Kasumi-1 (cell line): ENCODE measurements around the gene ARHGAP18.

ENCODE experiments used
- DNase-seq, 2 experiments: peaks; one replicate each; lab custom pipeline; 2025; lab: John Stamatoyannopoulos, UW

Gene ARHGAP18

DNA sequence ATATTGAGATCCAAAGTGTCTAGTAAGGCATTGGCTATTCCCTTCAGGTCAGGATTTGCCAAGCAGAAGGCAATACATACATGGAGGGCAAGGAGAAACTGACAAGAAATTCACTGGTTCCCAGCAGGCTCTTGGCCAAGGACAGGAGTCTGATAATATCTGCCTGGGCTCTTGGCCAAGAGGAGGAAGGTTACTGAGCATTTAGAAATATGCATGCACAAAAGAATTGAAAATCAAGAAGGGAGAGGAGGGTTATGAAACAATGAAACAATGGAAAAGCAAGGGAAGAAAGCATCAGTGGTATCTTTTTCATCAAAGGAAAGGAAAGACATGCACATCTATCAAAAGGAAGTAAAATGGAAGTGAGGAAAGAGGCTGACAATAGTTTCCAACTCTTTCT lies 42.4 kb downstream of the ARHGAP18 start:
- DNase-seq = no peak

DNA sequence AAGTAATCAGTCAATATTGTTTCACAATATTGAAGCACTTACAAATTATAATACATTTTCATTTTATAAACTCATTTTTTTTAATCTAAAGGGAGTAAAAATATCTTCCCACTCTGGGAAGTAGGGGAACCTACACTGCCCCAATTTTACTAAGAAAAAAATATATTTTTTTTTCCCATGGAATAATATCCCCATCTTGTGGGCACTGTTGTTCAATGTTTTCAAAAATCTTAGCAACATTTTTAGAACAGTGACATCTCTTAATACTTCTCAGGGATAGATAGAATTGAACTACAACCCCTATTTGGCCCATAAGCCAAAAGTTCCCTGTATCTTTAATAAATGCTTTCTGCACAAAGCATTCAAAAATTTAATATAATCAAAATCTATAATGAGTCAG lies 42.9 kb downstream of the ARHGAP18 start:
- no peak for DNase-seq

DNA sequence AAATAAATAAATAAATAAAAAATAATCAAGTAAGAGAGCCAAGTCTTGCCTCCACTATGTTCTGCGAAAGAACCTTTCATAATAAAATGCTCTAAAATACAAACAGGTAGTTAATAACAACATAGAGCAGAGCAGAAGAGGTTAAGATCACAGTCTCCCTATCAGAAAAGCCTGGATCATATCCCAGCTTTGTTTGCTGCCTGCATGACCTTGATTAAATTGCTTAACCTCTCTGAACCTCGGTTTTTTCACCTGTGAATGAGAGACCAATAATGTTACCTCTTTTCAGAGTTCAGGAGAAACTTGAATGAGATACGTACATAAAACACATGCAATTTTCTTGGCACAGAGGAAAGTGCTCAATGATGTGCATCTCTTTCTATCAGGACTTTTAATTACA lies 44.4 kb downstream of the ARHGAP18 start:
- no peak for DNase-seq

DNA sequence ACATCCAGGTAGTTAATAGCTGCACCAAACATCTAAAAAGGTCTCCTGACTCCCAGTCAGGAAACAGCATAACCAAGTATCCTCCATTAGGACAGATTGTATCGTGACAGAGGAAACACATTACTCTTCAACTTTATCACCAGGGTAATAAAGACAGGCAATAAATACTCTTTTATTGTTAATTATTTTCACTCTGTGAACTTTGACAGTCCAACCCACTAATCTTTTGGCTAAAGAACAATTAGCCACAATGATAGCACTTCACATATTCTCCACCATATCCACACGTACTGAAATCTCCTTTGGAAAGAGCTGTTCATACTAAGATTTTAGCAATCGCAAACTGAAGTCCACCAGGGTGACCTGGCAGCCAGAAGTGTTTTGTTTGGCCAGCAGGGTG lies 46.4 kb downstream of the ARHGAP18 start:
- no peak for DNase-seq

DNA sequence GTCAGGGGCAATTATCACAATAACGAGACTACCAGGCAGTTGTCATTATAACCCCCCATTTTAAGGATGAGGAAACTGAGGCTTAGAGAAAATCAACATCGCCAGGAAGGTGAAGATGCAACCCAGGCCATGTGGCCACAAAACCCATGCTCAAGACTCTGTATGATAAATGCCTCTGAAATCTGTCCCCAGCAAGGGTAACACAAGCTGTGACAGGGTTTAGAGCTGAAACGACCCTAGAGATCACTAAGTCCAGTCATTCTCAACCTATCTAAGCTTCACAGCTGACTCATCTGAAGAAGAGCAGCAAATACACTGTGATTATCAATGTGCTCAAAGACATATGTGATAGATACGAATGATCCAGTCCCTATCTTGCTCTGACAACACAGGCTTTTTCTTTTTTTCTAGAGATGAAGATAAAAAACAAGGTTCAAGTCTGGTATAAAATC lies 47.0 kb downstream of the ARHGAP18 start:
- DNase-seq = no peak

DNA sequence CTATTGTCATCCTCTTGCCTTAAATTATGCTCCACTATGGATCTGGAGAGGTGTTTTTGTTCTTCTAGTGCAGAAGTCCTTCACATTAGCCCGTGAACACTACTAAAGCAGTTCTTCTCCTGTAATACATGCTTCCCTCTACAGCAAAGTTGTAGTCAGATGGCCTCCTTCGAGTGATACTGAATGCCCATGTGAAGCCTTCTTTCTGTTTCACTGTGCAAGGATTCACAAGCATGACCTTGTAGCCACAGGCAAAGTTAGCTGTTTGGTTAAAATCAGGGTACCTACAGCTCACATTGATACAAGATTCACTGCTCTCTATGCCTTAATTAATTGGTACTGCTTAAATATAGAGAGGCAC lies 47.6 kb downstream of the ARHGAP18 start:
- no peak for DNase-seq

DNA sequence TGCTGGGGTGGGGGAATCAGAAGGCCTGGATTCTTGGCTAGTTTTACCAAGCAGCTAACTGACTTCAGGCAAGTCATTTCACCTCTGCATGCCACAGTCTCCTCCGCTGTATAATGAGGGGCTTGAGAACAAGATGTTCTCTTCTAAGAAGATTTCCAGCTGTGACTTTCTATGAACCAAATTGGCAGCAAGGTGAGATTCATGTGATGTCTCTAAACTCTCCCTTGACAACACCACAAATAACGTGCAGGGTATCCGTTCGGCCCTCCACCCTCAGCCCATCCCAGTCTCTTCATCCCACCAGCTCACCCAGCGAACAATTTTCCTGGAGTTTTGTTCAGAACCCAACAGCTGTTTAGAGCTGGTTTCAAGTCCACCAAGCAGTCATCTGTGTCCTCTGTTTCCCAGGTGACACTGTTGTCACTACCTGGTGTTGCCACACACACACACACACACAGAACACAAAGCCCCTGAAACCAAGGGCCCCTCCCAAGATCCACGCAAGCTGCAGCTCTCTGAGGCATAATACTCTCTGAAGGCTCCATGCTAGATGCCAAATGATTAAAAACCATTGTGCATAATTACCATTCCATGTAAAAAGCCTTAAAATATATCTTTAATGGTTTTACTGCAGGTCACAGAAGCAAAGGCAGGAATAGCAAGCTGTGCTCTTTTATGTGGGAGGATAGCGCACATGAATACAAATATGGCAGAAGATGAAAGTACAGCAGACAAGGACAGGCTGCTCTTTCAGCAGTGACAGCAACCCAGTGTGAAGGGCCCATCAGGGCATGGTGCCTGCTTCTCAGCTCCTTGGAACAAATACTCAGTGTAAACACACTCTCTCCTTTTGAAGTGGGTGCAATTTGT lies 48.2 kb downstream of the ARHGAP18 start:
- DNase-seq = no peak

DNA sequence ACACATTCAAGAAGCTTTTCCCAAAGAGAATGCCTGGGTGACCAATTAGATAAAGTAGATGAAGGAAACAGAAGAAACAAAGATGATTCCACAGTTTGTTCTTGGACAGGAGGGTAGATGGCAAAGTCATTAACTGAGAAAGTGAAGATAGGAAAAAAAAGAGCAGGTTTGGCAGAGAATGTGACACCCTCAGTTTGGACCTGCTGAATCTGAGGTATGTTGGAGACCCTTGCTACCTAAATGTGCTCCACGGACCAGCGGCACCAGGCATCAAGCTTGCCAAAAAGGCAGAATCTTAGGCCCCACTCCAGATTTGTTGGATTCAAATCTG lies 49.7 kb downstream of the ARHGAP18 start:
- no peak for DNase-seq

DNA sequence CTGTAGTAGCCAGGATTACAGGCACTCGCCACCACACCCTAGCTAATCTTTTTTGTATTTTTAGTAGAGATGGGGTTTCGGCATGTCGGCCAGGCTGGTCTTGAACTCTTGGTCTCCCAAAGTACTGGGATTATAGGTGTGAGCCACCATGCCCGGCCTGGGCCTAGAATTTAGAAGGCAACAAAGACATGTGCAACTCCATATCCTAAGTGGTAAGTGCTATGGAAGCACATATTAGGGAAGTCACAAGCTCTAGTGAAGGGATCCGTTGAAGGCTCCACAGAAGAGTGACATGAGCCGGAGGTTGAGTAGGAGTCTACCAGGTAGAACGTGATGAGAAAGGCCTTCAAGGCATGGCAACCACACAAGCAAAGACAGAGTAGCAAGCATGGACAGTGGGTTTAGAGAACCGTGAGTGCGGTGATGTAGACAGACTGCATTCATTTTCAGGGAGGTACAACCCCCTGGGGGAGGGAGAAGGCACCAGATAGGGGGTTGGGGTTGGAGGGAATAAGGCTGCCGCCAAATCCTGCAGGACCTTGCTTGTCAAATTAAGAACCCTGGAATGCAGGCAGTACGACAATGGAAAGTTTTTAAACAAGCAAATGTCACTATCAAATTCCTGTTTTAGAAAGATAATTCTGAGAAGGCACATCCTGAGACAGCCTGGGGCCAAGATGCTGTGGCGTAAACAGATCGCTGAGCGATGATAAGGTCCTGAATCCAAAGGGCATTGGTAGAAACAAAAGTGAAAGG lies 50.2 kb downstream of the ARHGAP18 start:
- no peak for DNase-seq

DNA sequence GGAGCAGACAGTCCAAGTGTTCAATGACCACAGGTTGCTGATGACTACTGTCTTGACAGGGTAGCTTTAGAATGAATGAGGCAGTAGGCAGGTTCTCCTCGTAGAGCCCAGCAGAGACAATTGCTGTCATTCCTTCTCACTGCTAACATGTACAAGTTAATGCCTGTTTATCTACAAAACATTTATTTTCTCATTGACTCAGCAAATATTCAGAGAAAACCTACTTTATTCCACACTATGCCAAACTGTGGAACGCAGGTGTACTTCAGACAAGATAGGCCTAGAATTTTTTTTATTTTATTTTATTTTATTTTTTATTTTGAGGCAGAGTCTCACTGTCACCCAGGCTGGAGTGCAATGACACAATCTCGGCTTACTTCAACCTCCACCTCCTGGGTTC lies 50.8 kb downstream of the ARHGAP18 start:
- DNase-seq = no peak

DNA sequence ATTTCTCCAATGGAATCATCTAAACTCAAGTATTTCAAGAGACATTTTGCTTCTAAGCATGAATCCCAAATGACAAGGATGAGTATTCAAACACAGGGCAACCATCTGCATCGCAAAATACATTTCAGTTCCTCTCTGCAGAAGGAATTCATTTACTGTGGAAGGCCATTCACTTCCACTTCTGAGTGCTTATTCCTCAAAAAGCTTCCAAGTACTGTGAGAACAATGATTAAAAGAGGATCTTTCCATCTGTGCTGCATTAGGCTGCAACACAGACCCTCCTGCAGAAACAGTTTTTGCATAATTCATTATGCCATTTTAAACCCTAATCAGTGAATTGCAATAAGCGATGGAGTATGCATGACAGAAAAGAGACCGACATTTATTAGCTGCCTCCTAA lies 52.5 kb downstream of the ARHGAP18 start:
- DNase-seq = no peak

DNA sequence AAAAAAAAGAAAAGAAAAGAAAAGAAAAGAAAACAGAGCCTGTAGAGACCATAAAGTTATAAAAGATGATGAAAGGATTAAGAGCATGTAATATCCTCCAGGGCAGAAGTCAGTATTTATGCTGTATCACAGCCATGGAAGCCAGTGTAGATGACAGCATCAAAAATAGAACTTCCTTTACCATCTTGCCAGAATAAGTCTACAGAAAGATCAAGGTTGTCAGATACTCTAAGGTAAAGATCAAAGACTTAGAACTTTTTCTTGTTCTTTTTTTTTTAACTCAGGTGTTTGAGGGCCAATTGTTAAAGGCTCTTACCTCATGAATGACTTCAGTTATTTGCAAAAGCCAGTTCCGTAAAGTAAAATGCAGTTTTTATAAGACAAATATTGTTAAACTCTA lies 54.6 kb downstream of the ARHGAP18 start:
- no peak for DNase-seq

DNA sequence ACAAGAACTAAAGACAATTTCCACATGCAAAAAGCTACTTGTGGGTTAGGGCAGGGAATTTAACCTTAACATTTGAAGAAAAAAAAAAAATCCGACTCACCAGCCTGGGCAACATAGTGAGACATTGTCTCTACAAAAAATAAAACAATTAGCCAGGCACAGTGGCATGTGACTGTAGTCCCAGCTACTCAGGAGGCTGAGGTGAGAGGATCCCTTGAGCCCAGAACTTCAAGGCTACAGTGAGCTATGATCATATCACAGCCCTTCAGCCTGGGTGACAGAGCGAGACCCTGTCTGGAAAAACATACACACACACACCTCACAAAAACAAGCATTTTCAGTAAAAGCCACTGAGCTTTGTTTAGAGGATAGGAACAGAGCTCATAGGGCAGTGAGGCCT lies 56.2 kb downstream of the ARHGAP18 start:
- DNase-seq = no peak

DNA sequence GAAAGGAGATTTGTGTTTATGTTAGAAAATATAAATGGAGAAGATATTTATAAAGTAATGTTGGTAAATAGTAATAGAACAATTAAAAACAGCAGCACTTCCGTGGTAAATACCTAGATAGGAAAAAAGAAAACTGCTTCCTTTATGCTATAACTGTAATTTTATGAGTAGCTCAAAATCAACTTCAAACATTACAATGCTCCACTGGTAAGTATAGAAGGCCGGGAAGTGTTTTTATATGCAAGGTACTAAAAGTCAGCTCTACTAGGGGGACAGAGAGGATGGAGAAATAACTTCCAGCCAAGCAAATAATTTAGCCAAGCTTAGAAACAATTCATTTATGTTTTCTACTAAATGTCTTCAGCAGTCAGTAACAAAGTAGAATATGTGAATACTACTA lies 56.7 kb downstream of the ARHGAP18 start:
- DNase-seq = no peak

DNA sequence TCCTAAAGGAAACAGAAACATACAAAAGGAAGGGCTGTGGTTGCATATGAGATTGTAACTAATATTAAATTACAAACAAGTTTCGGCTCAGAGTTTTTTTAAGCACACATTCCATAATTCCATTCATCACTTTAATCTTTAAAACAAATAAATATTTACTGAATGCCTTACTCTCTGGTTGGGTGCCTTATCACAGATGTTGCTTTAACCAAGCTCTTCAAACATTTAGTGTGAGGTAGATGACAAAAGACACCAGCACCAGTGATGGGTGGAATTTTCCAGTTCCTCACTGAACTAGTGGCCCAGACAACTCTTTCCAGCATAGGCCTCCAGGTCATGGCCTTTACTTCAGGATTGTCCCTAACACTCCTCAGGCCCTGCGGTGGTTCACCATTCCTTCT lies 58.7 kb downstream of the ARHGAP18 start:
- no peak for DNase-seq

DNA sequence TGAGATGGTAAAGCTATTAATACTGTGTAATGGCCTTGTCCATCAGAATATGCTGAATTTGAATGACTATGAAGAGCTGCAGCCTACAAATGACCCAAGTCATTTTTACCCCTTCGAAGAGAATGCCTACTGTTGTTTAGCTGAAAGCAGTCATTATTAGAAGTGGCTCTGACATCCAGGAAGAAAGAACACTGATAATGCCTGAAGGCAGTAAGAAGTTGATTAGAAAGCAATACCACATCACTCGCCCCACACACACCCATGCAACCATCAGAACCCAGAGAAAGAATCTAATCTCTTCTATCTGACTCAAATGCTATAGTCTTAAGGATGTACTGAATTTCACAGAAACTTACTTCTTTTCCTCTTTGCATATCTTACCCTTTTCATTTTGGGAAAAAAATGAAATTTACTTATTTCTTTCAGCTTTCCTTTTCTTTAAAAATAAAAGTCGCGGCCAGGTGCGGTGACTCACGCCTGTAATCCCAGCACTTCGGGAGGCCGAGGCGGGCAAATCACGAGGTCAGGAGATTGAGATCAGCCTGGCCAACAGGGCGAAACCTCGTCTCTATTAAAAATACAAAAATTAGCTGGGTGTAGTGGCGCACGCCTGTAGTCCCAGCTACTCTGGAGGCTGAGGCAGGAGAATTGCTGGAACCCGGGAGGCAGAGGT lies 61.0 kb downstream of the ARHGAP18 start:
- DNase-seq = no peak

DNA sequence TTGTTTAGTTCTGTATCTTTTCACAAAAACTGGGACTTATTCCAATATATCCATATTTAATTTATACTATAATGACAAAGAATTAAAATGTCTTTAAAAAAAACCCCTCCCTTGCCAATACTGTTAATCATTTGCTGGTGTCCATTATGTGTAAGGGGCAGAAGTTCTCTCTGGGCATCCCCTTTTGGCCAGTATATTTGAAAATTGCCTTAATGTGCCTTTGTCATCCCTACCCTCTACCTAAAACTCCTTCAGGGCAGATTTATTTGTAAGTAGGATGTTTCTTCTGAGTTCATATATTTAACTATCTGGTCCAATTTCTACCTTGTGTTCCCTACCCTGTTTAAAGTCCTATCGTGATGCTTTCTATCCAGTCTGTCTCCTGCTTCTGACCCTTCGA lies 62.9 kb downstream of the ARHGAP18 start:
- DNase-seq = no peak

DNA sequence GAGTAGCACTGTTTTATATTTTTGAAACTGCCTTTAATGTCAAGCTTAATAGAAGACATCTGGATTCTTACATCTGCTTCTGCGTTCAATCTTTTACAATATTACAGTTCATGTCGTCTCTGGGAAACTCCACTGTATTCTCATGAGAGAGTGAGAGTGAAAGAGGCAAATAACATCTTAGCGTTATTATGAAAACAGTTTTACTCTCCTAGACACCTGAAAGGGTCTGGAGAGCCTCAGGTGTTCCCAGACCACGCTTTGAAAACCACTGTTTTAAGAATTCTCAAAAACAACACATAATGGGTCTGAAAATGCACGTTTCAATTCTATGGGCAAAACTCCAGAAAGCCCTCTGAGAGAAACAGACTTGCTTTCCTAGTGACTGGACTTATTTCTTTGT lies 63.3 kb downstream of the ARHGAP18 start:
- DNase-seq = no peak

DNA sequence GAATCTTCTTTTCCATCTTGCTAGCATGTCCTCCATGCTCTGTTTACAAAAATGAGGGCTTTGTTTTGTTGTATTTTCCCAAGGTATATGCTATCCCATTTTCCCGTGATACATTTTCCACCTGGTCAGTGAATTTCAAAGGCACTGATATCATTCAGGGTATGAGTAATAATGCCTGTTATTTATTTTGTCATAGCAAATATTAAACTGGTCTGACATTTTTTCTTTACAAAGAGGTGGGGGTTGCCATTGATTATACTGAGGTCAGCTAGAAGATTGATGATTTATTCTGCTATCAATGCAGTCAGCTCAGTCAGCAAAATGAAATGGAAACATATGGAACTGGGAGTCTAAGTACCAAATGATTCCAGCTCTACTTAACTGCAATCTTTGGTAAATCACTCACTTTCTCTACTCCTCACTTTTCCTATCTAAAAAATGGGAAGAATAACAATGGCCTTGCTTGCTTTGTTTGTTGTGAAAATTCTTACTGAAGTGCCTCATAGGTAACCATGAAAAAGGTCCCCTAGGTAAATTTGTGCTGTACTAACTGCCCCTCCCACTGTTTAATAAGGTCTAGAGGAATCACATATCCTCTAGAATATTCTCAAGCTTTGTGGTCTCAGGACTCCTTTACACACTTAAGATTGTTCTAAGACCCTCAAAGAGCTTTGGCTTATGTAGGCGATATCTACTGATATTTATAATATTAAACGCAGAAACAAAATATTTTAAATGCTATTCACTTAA lies 64.0 kb downstream of the ARHGAP18 start:
- DNase-seq = no peak

DNA sequence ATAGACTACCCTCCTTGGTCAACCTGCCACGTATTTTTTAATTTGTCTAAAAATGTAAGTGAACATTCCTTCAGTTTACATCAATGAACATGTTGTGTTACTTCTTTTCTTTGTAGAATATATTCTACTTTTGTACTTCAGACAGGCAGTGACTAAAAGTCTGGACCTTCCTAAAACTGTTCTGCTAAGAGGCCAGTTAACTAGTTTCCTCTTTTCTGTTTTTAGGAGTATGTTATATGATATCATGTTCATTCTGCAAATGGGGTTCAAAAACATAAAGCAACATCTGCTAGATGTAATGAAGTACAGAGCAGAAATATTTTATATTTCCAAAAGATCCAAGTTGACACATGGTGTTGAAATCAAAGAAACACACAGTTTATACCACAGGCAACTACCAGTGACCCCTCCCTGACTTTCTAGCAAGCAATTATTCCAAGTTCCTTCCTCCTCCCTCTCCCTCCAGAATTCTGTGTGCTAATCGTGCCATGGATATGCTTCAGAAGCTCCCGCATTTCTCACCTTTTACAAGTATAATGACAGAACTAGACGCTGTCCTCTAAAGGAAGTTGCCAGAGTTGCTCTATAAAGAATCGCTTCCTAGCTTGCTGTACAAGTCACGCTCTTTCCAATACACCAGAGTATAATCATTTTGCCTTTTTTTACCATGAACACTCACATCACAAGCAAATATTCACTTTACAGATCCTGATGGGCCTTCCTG lies 64.7 kb downstream of the ARHGAP18 start:
- peak; percentile 37 to 47 for DNase-seq

DNA sequence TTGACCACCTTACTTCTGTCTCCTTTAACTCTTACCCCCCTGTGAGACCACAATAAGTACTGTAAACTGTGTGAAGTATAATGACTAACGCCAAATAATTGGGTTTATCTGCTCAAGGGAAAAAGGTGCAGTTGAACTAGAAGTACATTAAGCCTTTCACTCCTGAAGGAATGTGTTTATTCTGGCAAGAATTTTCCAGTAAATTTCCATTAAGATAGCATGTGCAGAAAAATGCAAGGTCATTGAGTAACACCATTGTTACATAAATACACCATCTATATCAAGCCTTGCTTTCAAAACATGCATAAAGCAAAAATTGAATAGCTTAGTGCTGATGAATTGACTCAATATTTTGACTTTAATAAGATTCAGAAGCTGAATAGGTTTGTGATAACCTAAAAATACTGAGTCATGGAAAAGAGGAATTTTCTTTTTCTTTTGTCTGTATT lies 65.4 kb downstream of the ARHGAP18 start:
- DNase-seq = no peak

DNA sequence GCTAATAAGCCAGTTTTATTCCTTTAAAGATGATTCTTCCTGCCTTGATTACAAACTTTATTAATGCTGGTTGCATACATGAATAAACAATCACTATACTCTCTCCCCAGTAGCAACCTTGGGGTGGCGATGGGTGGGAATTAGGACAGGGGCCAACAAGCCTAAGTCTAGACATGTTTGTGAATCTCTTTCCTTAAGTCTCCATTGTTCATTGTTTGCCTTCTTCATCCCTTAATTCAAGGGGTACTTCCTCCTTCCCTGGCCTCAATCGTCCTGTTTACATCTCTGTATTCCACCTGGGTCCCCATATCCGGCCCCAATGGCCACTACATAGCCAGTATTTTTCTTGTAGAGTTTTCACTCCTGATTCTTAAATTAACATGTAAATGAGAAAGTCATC lies 66.0 kb downstream of the ARHGAP18 start:
- DNase-seq = no peak
